Uterus (tissue), 2 donors: ENCODE measurements around the gene AASDH.

Source experiments
- POLR2A ChIP-seq, 2 donors: fragments of 450-650 bp; IDR thresholded peaks; one replicate each; pipeline ENCODE4 v1.6.1; 2016; ENCODE audit warnings: antibody characterized with exemption in 2 of 2, mild to moderate bottlenecking in 1 of 2, moderate library complexity in 1 of 2
- TF ChIP-seq, protein P1 (sequence below), 4 experiments: fragments of 200-600 bp in 2 of 4; fragments of 450-650 bp in 2 of 4; sonication (generic) in 2 of 4; IDR thresholded peaks; one replicate each; pipeline ENCODE4 v1.5.1; 2016 to 2019; ENCODE audit warnings: antibody characterized with exemption in 4 of 4, mild to moderate bottlenecking in 2 of 4, moderate library complexity in 1 of 4

DNA sequence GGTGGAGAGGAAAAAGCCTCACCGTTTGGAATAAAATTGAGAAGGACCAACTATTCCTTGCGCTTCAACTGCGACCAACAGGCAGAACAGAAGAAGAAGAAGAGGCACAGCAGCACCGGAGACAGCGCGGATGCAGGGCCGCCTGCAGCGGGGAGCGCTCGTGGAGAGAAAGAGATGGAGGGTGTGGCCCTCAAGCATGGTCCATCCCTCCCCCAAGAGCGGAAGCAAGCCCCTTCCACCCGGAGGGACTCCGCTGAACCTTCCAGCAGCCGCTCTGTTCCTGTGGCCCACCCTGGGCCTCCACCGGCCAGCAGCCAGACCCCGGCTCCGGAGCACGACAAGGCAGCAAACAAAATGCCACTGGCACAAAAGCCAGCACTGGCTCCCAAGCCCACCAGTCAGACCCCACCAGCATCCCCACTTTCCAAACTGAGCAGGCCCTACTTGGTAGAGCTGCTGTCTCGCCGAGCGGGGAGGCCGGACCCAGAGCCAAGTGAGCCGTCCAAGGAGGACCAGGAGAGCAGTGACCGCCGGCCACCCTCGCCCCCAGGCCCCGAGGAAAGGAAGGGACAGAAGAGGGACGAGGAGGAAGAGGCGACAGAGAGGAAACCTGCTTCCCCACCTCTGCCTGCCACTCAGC lies 71.2 kb downstream of the AASDH start:
- TF ChIP-seq, protein P1, sequence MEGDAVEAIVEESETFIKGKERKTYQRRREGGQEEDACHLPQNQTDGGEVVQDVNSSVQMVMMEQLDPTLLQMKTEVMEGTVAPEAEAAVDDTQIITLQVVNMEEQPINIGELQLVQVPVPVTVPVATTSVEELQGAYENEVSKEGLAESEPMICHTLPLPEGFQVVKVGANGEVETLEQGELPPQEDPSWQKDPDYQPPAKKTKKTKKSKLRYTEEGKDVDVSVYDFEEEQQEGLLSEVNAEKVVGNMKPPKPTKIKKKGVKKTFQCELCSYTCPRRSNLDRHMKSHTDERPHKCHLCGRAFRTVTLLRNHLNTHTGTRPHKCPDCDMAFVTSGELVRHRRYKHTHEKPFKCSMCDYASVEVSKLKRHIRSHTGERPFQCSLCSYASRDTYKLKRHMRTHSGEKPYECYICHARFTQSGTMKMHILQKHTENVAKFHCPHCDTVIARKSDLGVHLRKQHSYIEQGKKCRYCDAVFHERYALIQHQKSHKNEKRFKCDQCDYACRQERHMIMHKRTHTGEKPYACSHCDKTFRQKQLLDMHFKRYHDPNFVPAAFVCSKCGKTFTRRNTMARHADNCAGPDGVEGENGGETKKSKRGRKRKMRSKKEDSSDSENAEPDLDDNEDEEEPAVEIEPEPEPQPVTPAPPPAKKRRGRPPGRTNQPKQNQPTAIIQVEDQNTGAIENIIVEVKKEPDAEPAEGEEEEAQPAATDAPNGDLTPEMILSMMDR (IDR thresholded peaks at IDR 0.05): no peak
- TF ChIP-seq POLR2A (IDR thresholded peaks at IDR 0.05): no peak
